ENCODE measurements around the gene SNCA.

Gene SNCA

GRCh38 chr4:89682808-89683207 is 154.2 kb downstream of the SNCA start:
- no peak for TF ChIP-seq CTCF (IDR thresholded peaks at IDR 0.05; ENCODE audit: insufficient read depth, low read depth, low read length, missing control alignments)
- peak; percentile 15 for DNase-seq (ENCODE audit: low read depth)
- peak overlapping the region; percentile 60 for H3K4me3 ChIP-seq (ENCODE audit: low read length)

DNA sequence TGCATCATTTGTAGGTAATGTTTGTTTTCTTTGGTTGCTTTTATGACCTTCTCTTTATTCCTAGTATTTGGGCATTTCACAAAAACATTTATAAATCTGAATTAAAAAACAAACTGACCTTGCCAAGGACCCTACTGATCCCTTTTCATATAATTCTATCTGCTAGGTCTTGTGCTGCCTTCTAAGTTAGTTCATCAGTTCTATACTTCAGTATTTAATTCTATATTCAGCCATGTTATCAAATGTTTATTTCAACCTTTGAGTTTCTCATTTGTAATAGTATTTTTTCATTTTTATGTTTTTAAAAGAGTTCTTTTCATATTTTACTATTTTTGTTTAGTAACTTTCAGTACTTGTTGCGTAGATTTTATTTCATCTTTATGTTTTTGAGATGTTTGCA is 155.3 kb downstream of the SNCA start:
- DNase-seq (ENCODE audit: low read depth), result no peak
- TF ChIP-seq CTCF (IDR thresholded peaks at IDR 0.05; ENCODE audit: insufficient read depth, low read depth, low read length, missing control alignments), result no peak
- peak overlapping the region; percentile 60 for H3K4me3 ChIP-seq (ENCODE audit: low read length)

- H3K4me3 ChIP-seq (ENCODE audit: low read length), result peak overlapping the region; percentile 60
- DNase-seq (ENCODE audit: low read depth), result peak; percentile 97
- no peak for TF ChIP-seq CTCF (IDR thresholded peaks at IDR 0.05; ENCODE audit: insufficient read depth, low read depth, low read length, missing control alignments)
Measured at GRCh38 chr4:89681219-89681618, 155.7 kb downstream of the SNCA start.

DNA sequence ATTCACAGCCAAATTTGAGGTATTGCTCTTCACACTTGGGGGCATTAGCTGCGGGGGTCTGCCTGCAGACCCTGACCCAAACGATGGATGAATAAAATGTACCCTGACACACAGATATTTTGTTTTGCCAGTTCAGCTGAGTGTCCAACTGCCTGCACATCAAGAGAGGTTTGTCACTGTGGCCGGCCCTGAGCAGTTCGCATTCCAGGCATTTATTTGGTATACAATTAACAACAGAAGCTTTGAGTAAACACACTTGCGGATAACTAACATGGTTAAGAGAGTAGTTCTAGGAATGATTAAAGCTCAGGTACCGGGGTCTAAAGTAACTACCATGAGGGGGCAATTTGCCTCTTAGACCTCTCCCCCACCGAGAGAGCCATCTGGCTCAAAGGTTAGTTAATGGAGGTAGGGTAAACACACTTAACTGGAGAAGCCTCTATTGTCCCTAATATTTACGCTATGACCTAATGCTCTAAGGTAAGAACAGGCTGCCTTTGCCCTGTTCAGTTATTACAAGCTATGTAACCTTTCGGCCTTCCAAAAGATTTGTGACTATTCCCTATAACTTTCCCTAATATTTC is 162.0 kb downstream of the SNCA start:
- no peak for TF ChIP-seq CTCF (IDR thresholded peaks at IDR 0.05; ENCODE audit: insufficient read depth, low read depth, low read length, missing control alignments)
- H3K4me3 ChIP-seq (ENCODE audit: low read length), result no peak overlapping the region
- DNase-seq (ENCODE audit: low read depth), result no peak
